ENCODE data around the gene IFNAR2.
"Not testable (repeated sequence)": the region's sequence is repeated elsewhere in the genome, so short reads cannot be mapped to it uniquely, and the experiment has no call there.

IFNAR2 gene

DNA sequence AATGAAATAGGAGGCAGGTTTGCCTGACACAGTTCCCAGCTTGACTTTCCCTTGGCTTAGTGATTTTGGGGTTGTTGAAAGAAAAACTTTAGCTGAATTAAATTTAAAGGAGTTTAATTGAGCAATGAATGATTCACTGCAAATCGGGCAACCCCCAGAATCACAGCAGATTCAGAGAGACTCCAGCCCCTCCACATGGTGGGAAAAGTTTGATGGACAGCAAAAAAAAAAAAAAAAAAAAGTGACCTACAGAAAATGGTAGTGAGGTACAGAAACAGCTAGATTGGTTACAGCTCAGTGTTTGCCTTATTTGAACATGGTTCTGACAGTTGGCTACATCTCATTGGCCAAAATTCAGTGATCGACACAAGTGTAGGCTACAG is 12.6 kb upstream of the IFNAR2 start:
- no peak for DNase-seq

GRCh38 chr21:33219300-33219699 is 10.4 kb upstream of the IFNAR2 start:
- DNase-seq, result no peak

GRCh38 chr21:33219954-33220353 is 9.8 kb upstream of the IFNAR2 start:
- no peak for DNase-seq

- DNase-seq, result not testable (repeated sequence)
Measured at GRCh38 chr21:33225376-33225775, 4.4 kb upstream of the IFNAR2 start.

GRCh38 chr21:33228455-33228854 is 1.3 kb upstream of the IFNAR2 start:
- DNase-seq, result no peak

GRCh38 chr21:33229099-33229783 is 497 bp upstream of the IFNAR2 start:
- DNase-seq, result no peak

GRCh38 chr21:33230545-33231324 is 997 bp downstream of the IFNAR2 start:
- peak; percentile 67 for DNase-seq

GRCh38 chr21:33231526-33231925 is 1.8 kb downstream of the IFNAR2 start:
- no peak for DNase-seq

DNA sequence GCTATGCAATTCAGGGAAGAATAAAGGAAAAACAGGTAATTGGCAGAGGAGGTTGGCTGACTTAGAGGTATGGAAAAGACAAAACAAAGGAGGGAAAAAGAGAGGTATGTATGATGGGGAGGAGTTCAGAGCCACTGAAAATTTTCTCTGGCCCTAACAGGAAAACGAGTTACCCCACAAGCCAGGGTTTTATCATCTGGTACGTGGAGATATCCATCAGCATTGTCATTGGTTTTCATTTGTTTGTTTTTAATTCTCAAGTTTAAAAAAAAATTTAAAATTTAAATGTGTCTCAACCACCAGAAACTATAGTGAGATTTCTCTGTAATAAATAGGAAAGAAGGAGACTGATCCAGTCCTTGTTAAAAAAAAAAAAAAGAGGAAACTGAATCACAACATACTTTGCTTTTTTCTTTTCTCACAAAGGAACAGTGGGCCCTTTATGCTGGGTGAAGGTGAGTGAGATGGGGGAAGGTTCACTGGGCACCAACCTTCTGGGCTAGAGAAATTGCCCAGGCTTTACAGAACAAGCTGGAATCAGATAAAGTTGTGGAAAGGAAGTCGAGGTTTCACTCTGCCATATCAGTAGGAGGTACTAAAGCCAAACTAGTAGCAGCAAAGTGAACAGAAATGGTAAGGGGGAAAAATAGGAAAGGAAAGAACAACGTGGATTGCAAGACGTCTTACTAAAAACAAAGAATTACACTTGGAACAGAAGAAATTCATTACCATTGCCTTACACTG is 2.7 kb downstream of the IFNAR2 start:
- no peak for DNase-seq

DNA sequence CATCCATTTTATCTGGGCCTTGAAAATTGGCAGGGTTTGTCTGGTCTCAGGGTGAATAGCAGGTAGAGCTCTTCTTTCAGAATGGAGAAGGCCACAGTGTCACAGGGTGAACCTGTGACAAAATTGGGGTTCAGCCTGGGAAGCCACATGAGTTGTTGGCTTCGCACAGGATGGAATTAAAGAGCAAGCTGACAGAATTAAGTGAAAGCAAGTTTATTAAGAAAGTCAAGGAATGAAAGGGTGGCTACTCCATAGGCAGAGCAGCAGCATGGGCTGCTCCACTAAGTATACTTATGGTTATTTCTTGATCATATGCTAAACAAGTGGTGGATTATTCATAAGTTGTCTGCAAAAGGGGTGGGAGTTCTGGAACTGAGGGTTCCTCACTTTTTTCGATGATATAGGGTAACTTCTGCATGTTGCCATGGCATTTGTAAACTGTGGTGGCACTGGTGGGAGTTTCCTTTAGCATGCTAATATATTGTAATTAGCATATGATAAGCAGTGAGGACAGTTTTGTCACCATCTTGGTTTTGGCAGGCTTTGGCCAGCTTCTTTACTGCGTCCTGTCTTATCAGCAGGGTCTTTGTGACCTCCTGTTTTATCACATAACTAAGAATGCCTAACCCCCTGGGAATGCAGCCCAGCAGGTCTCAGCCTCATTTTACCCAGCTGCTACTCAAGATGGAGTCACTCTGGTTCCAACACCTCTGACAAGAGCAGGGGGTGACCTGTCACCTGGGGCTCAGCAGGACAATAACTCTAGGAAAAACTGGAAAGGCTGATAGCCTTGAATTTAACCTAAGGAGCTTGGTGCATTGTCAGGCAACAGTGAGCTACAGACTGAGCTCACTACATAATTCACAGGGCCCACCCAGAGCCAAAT is 5.1 kb downstream of the IFNAR2 start:
- DNase-seq, result no peak

DNA sequence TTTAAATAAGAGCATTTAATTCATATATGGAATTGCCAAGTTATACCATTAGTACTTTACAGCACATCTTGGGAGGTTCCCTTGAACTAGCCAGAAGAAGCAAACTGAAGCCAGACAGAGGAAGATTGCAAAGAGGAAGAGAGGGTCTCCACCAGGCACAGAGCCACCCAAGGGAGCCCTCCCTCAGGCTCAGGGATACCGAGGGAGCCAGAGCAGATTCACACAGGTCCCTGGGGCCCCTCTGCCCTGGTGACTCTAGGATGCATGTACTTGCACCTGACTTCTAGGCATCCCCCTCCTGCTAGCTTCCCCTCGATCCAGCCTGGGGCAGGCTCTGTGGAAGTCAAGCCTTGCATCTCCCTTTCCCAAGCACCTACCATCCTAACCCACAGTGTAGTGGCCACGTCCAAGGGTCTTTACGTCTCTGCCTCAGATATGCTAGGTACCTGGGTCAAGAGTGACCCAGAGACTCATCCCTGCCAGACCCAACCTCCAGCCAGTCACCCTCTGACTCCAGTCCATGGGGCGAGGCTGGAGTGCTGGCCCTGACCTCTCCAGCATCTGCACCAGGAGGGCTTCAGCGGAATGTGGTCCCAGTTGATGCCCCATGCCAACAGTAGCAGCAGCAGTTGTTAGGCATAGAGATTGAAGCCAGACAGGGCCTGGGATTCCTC is 6.4 kb downstream of the IFNAR2 start:
- DNase-seq, result no peak

GRCh38 chr21:33236766-33237165 is 7.0 kb downstream of the IFNAR2 start:
- DNase-seq, result no peak

DNA sequence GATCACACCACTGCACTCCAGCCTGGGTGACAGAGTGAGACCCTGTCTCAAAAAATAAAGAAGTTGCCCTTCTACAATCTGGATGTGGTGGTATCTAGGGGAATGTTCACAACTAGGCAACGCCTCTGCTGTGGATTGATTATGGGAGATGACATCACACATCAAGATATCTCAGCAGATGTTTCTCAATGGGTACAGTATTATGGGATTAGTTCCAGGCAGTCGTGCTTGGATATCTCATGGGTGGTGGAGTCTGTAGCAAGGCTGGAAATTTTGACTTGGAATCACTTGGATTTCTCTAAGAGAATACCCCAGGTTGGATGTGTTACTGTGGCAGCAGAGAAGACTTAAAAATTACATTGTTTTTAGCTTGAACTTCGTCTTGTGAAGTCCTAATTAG is 7.7 kb downstream of the IFNAR2 start:
- no peak for DNase-seq

- DNase-seq, result no peak
Measured at GRCh38 chr21:33238146-33238545, 8.4 kb downstream of the IFNAR2 start.

DNA sequence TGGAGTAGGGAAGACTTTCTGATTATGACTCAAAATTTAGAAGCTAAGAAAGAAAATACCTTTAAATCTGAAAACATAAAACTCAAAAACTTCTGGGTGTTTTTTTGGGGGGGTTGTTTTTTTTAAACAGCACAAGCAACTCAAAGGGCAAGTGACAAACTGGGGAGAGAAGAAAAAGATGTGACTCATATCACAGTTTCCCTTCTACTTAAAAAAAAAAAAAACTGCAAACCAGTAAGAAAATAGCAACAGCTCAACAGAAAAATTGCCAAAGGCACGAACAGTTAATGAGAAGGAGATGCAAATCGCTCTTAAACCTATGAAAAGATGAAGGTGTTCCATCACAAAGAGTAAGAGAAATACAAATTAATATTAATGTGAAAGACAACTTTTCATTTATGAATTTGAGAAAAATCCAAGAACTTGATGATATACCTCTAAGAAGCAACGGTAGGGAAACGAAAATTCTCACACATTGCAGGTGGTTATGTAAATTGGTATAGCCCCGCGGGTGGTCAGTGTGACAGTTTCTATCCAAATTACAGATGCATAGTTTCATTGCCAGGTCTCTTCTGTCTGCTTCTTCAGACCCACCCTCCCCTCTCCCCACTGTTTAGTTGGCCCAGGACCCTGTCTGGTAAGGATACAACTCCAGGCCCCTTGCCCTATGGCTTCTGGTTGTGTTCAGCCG is 9.0 kb downstream of the IFNAR2 start:
- no peak for DNase-seq

- DNase-seq, result not testable (repeated sequence)
Measured at GRCh38 chr21:33239559-33240127, 9.9 kb downstream of the IFNAR2 start.

DNA sequence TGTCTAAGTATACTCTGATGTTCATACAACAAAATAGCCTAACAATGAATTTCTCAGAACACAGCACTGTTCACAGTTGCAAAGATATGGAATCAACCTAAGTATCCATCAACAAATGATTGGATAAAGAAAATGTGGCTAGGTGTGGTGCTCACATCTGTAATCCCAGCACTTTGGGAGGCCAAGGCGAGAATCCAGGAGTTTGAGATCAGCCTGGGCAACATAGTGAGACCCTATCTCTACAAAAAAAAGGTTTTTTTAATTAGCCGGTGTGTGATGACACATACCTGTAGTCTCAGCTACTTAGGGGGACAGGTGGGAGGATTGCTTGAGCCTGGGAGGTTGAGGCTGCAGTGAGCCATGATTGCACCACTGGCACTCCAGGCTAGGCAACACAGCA is 10.7 kb downstream of the IFNAR2 start:
- DNase-seq, result no peak

- DNase-seq, result no peak
Measured at GRCh38 chr21:33241846-33242245, 12.1 kb downstream of the IFNAR2 start.

DNA sequence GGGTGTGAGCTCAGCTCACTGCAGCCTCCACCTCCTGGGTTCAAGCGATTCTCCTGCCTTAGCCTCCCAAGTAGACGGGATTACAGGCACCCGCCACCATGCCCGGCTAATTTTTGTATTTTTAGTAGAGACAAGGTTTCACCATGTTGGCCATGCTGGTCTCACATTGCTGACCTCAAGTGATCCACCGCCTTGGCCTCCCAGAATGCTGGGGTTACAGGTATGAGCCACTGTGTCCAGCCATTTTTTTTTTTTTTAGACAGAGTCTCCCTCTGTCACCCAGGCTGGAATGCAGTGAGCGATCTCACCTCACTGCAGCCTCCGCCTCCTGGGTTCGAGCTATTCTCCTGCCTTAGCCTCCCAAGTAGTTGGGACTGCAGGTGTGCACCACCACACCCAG is 13.1 kb downstream of the IFNAR2 start:
- not testable (repeated sequence) for DNase-seq

DNA sequence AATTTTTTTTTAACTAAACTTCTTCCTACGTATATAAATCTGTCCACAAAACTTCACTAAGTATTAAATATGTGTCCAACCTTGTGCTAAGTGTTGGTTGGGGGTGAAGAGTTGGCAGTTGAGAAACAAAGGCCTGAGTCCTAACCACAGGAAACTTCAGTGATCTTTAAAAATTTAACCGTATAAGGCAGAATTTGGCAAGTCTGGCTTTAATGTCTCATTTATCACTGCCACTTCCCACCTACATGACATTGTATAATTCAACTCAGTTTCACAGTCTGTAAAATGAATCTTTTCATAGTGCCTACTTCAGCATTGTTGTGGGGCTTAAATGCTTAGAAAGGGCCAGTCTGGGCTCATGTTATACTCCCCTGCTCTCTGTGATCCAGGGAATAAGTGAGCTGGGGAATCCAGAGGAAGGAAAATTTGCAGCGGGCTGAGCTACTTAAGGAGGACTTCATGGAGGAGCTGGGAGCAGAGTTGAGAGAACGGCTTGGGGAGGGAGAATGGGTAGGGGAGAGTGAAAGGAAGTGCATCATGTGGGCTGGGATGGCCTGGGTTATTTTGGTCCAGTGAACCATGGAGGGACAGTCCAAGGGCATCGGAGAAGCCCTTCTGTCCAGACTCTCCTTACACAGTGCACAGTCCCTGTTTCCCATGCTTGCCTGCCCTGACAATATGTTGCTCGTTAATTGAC is 14.5 kb downstream of the IFNAR2 start:
- DNase-seq, result no peak

GRCh38 chr21:33244779-33245105 is 15.0 kb downstream of the IFNAR2 start:
- DNase-seq, result no peak

Measured in kidney glomerular epithelial cell (primary cell).